ENCODE data around the gene SH3GLB1. TPM values are rescaled to one million over a fixed set of nuclear protein-coding genes. Genes with fewer than 3 reads are reported as not detected.

SH3GLB1 gene
- total RNA-seq, 4 donors from 2014 or later: 79.1 to 113 (median 93.6) TPM

- peak; percentile 62 for ATAC-seq (ENCODE audit: low FRiP score)
- DNase-seq (ENCODE audit: low spot score): no peak
- no peak for TF ChIP-seq CTCF (IDR thresholded peaks at IDR 0.05)
Measured at GRCh38 chr1:86779308-86780191, 75.2 kb downstream of the SH3GLB1 start.

- no peak for DNase-seq (ENCODE audit: low spot score)
Measured at GRCh38 chr1:86782482-86782881, 78.1 kb downstream of the SH3GLB1 start.

GRCh38 chr1:86787621-86788020 lies 83.2 kb downstream of the SH3GLB1 start:
- DNase-seq (ENCODE audit: low spot score) (no peak), ATAC-seq (ENCODE audit: low FRiP score) (no peak)
- TF ChIP-seq CTCF (IDR thresholded peaks at IDR 0.05): no peak

More at GRCh38 chr1:86782482-86782881, 78.1 kb downstream of the SH3GLB1 start:
- no peak for ATAC-seq (ENCODE audit: low FRiP score)
- TF ChIP-seq CTCF (IDR thresholded peaks at IDR 0.05): no peak

DNA sequence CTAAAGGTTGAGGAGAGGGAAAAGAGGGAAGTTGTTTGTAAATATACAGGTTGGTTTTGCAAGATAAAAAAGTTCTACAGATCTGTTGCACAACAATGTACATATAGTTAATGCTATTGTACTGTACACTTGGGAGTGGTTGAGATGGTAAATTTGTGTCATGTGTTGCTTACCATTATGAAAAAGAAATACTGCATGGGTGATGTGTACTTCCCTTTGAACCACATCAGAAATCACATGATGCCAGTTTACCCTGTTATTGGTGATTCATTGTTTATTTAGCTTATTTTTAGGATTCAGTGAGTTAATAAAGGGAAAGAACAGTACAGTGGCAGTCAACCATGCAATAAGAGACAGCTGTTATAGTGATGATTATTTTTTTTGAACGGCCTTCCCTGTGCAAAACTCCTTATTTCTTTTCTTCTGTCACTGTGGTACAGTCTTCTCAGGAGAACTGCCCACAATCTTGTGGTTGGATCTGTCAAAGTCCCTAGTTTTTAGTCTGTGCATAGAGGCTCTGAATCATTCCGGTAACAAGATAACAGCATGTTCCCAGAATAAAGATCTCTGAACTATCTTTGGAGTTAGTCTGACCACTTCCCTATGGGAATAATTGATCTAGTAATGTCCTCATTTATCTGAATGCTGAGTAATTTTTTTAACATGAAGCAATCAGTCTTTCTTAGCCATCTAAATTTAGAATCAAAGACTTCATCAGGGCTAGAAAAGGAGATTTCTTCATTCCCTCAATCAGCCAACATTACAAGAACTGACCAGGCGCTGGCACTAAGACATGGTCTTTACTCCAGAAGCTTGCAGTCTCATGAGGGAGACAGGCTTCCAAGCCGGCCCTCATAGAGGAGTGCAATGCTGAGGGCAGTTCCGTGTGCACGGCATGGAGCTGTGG lies 84.2 kb downstream of the SH3GLB1 start:
- ATAC-seq (ENCODE audit: low FRiP score) (peak; percentile 86), DNase-seq (ENCODE audit: low spot score) (no peak)
- TF ChIP-seq CTCF (IDR thresholded peaks at IDR 0.05): no peak

DNA sequence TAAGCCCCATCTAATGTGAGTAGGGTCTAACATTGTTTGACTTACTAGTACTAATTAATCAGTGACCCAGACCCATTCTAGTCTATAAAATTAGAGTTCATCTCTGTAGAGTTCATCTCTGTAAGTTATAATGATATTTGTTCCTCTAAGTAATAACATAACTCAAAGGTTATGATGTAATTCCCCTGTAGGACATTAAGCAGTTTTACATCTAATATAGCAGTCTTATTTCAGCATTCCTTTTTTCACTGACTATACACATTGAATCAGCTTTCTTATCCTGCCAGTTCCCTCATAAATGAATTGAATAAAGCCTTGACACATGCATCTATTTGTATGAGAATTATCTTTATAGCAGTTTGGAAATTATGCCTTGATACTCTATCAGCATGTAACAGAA lies 90.9 kb downstream of the SH3GLB1 start:
- TF ChIP-seq CTCF (IDR thresholded peaks at IDR 0.05): no peak
- ATAC-seq (ENCODE audit: low FRiP score): no peak
- no peak for DNase-seq (ENCODE audit: low spot score)

Other genes with a start within 250 kb of the SH3GLB1 start
- not detected for gene CLCA1, start 235.6 kb upstream of the SH3GLB1 start, total RNA-seq
- not detected for gene CLCA4, start 157.5 kb upstream of the SH3GLB1 start, total RNA-seq
- 100 to 1,000 TPM; 120 to 177 (median 138) TPM for gene SELENOF, start 209.6 kb downstream of the SH3GLB1 start, total RNA-seq
- 10 to 100 TPM; 11.7 to 25.3 (median 16.9) TPM for gene HS2ST1, start 210.1 kb downstream of the SH3GLB1 start, total RNA-seq